Adrenal gland (tissue), 12 donors: ENCODE data around the gene ZNF366. TPM values are rescaled to one million over a fixed set of nuclear protein-coding genes. Genes with fewer than 3 reads are reported as not detected.

Source experiments
- DNase-seq, 7 donors: peaks; one replicate each; pipeline ENCODE4 v3.0.0-alpha.2; 2019 to 2020
- H3K27ac ChIP-seq, 5 donors: fragments of 200-600 bp; sonication (generic) in 4 of 5; 1 replicate in 3 of 5; 2 replicates in 2 of 5; pipeline versions ENCODE4 v1.5.1 to v1.8.0; 2016 to 2020; ENCODE audit warnings: mild to moderate bottlenecking in 1 of 5
- H3K27me3 ChIP-seq: fragments of 200-600 bp; 2 replicates; pipeline ENCODE4 v1.8.0; 2021
- H3K36me3 ChIP-seq, 2 donors: fragments of 200-600 bp; replicated peaks in 1 of 2; 1 replicate in 1 of 2; 2 replicates in 1 of 2; pipeline versions ENCODE4 v1.5.1 to v1.8.0; 2018 to 2022
- H3K4me1 ChIP-seq, 2 donors: fragments of 200-600 bp; replicated peaks in 1 of 2; 1 replicate in 1 of 2; 2 replicates in 1 of 2; pipeline versions ENCODE4 v1.5.1 to v1.8.0; 2018 to 2021
- H3K4me3 ChIP-seq, 4 donors: fragments of 200-600 bp; sonication (generic) in 3 of 4; one replicate each; pipeline ENCODE4 v1.5.1; 2016 to 2018
- H3K9me3 ChIP-seq, 3 donors: fragments of 200-600 bp; sonication (generic) in 1 of 3; replicated peaks in 1 of 3; 1 replicate in 2 of 3; 2 replicates in 1 of 3; pipeline versions ENCODE4 v1.5.1 to v1.8.0; 2016 to 2021
- CTCF ChIP-seq, 6 experiments: fragments of 450-650 bp in 4 of 6; fragments of 200-600 bp in 2 of 6; sonication (generic) in 1 of 6; IDR thresholded peaks; 1 replicate in 5 of 6; 2 replicates in 1 of 6; pipeline versions ENCODE4 v1.5.1 to v1.8.0; 2016 to 2021; ENCODE audit warnings: antibody characterized with exemption in 6 of 6, mild to moderate bottlenecking in 2 of 6, moderate library complexity in 1 of 6
- POLR2A ChIP-seq, 2 donors: fragments of 450-650 bp; IDR thresholded peaks; one replicate each; pipeline ENCODE4 v1.6.1; 2017; ENCODE audit warnings: antibody characterized with exemption in 2 of 2, mild to moderate bottlenecking in 2 of 2, moderate library complexity in 1 of 2
- WGBS, 4 donors: extraction: QIAGEN DNeasy Blood & Tissue Kit in 2 of 4; methylation state at CpG; one replicate each; pipeline versions ENCODE4 v1.1.5 to v1.1.7; 2013 to 2017; 5-methylcytosine and 5-hydroxymethylcytosine counted together
- intact Hi-C, 2 donors: fragments of 100-400 bp; cut with DNase I; formaldehyde crosslinking; loops; one replicate each; pipeline versions ENCODE4 v1.14.1 to v1.15.0; 2022 to 2023
- polyA plus RNA-seq, 3 donors: library from polyadenylated mRNA; stranded (reverse); fragments of 200-250 nt in 2 of 3; fragments of 350-450 nt in 1 of 3; fragmentation: Illumina TruSeq in 1 of 3; extraction: RNeasy Lipid Tissue Mini Kit (QIAGEN cat#74804) in 1 of 3; gene quantifications; one replicate each; pipeline ENCODE4 v1.2.3, GENCODE V29; 2013 to 2014
- total RNA-seq, 9 donors: library from RNA; depleted of rRNA in 4 of 9; stranded (reverse); fragments of >200 nt in 4 of 9; fragments of 120-200 nt in 1 of 9; fragmentation: NEBNext Ultra II Directional in 1 of 9; extraction: Animal tissue kit (Norgen Biotek cat#: 25700) in 1 of 9; gene quantifications; one replicate each; pipeline versions ENCODE4 v1.1.0 to v1.2.4, GENCODE V29; 2013 to 2023
- donor health status: healthy with polysubstance abuse.
- donor health status: Bipolar disorder and iron deficiency.
- donor health status: DM: yes; HTN: yes; CAD: no.
- donor health status: DM: no; HTN: no; CAD: no.
- donor health status: DM: no; HTN: no; CAD: no.
- donor health status: DM: yes; HTN: yes; CAD: no.

The ZNF366 gene
- total and polyA plus RNA-seq, 12 donors = 0.24 to 5.3 (median 2.6) TPM

GRCh38 chr5:72478276-72478675, 28.9 kb downstream of the ZNF366 start:
- H3K4me3 ChIP-seq = no peak overlapping the region
- H3K27me3 ChIP-seq = no peaks in the 10 kb centered on the region
- intact Hi-C loops = no loop called here
- no peaks in the 10 kb centered on the region for H3K36me3 ChIP-seq
- no peak for DNase-seq
- H3K4me1 ChIP-seq = no peaks in the 10 kb centered on the region
- TF ChIP-seq CTCF (IDR thresholded peaks at IDR 0.05) (no peak), POLR2A (IDR thresholded peaks at IDR 0.05) (no peak)
- H3K9me3 ChIP-seq = no peaks in the 10 kb centered on the region
- no peak overlapping the region for H3K27ac ChIP-seq

- DNase-seq = no peak
- Histone ChIP-seq H3K9me3 (no peaks in the 10 kb centered on the region), H3K27me3 (no peaks in the 10 kb centered on the region), H3K36me3 (no peaks in the 10 kb centered on the region), H3K4me1 (peaks cover 0 to 6% of the 10 kb centered on the region in 2 donors), H3K27ac (no peak overlapping the region), H3K4me3 (no peak overlapping the region)
- 76 to 87% (median 86%) methylated on average over 4 of the region's 4 CpGs for WGBS, 4 donors
- intact Hi-C loops = no loop called here
- TF ChIP-seq POLR2A (IDR thresholded peaks at IDR 0.05) (no peak), CTCF (IDR thresholded peaks at IDR 0.05) (no peak)
These were observed 29.6 kb downstream of the ZNF366 start for GRCh38 chr5:72477644-72478043.

GRCh38 chr5:72477176-72477575, 30.0 kb downstream of the ZNF366 start:
- no peak for DNase-seq
- Histone ChIP-seq H3K4me3 (no peak overlapping the region), H3K36me3 (no peaks in the 10 kb centered on the region), H3K9me3 (no peaks in the 10 kb centered on the region), H3K27ac (no peak overlapping the region), H3K27me3 (no peaks in the 10 kb centered on the region), H3K4me1 (peaks cover 0 to 10% of the 10 kb centered on the region in 2 donors)
- 53 to 79% (median 72%) methylated on average over 1 of the region's 1 CpG for WGBS, 4 donors
- intact Hi-C loops = no loop called here
- TF ChIP-seq POLR2A (IDR thresholded peaks at IDR 0.05) (no peak), CTCF (IDR thresholded peaks at IDR 0.05) (no peak)

GRCh38 chr5:72476721-72477120, 30.5 kb downstream of the ZNF366 start:
- no peaks in the 10 kb centered on the region for H3K27me3 ChIP-seq
- TF ChIP-seq POLR2A (IDR thresholded peaks at IDR 0.05) = no peak
- no peak for TF ChIP-seq CTCF (IDR thresholded peaks at IDR 0.05)
- intact Hi-C loops = no loop called here
- no peak for DNase-seq
- H3K27ac ChIP-seq = no peak overlapping the region
- peaks cover 0 to 15% of the 10 kb centered on the region in 2 donors for H3K4me1 ChIP-seq
- 86 to 90% (median 88%) methylated on average over 3 of the region's 3 CpGs for WGBS, 4 donors
- no peaks in the 10 kb centered on the region for H3K36me3 ChIP-seq
- no peak overlapping the region for H3K4me3 ChIP-seq
- no peaks in the 10 kb centered on the region for H3K9me3 ChIP-seq
